Gastrocnemius medialis (tissue), 4 donors: ENCODE measurements around the gene ADAMTSL2.

Experiments used
- POLR2A ChIP-seq, 2 donors: fragments of 450-650 bp; IDR thresholded peaks; one replicate each; pipeline ENCODE4 v1.6.1; 2017; ENCODE audit warnings: antibody characterized with exemption in 2 of 2, mild to moderate bottlenecking in 2 of 2, moderate library complexity in 2 of 2
- TF ChIP-seq, protein P1 (sequence below), 5 experiments: fragments of 450-650 bp in 3 of 5; fragments of 200-600 bp in 2 of 5; sonication (generic) in 2 of 5; IDR thresholded peaks in 4 of 5; conservative IDR thresholded peaks in 1 of 5; 1 replicate in 4 of 5; 2 replicates in 1 of 5; pipeline ENCODE4 v1.5.1; 2016 to 2019; ENCODE audit warnings: antibody characterized with exemption in 5 of 5, mild to moderate bottlenecking in 3 of 5, moderate library complexity in 3 of 5

DNA sequence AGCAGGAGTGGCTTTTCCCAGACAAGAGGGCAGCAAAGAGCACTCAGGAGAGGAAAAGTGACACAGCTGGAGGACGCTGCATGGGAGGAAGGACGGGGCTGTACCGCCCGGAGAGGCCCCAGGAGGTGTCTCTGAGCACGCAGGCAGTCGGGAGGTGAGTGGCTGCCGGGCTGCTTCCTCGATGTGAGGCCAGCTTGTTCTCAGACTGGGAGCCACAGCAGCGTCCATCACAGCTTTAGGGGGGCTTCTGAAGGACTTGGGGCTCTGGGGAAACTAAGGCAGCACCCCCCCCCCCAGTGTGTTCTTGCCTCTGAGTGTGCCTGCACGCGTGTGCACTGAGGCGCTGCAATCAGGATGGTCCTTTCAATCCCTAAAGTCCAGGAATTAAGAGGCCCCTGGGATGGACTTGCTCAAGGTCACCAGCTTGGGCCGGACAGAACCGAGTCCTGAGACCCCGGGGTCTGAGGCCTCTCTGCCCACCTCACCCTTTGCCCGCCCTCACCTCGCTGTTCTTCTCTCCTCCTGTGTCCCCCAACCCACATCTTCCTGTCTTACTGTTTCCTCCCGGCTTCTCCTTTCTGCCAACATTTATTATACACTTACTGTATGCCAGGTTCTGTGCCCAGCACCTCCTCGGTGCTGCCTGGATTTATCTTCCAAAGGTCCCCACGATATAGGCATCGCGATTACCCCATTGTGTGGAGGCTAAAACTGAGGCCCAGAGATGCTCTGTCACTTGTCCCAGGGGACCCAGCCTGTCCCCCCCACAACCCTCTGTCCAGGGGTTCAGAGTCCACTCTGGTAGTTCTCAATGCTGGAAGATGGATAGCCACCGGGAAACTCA is 41.7 kb downstream of the ADAMTSL2 start:
- TF ChIP-seq, protein P1, sequence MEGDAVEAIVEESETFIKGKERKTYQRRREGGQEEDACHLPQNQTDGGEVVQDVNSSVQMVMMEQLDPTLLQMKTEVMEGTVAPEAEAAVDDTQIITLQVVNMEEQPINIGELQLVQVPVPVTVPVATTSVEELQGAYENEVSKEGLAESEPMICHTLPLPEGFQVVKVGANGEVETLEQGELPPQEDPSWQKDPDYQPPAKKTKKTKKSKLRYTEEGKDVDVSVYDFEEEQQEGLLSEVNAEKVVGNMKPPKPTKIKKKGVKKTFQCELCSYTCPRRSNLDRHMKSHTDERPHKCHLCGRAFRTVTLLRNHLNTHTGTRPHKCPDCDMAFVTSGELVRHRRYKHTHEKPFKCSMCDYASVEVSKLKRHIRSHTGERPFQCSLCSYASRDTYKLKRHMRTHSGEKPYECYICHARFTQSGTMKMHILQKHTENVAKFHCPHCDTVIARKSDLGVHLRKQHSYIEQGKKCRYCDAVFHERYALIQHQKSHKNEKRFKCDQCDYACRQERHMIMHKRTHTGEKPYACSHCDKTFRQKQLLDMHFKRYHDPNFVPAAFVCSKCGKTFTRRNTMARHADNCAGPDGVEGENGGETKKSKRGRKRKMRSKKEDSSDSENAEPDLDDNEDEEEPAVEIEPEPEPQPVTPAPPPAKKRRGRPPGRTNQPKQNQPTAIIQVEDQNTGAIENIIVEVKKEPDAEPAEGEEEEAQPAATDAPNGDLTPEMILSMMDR (IDR thresholded peaks at IDR 0.05 in 4 of 5, conservative IDR thresholded peaks at IDR 0.05 in 1 of 5) = no peak
- no peak for TF ChIP-seq POLR2A (IDR thresholded peaks at IDR 0.05)
